Stimulated activated CD8-positive, alpha-beta memory T cell treated with anti-CD3 and anti-CD28 coated beads, Interleukin-7, amount 100 ng/mL, for 1 hour (primary cell): ENCODE data around the gene CCDC34.
"Not testable (repeated sequence)": the region's sequence is repeated elsewhere in the genome, so short reads cannot be mapped to it uniquely, and the experiment has no call there.

Source experiments
- DNase-seq, 2 donors: peaks; one replicate each; pipeline ENCODE4 v3.0.0-alpha.2; 2020; ENCODE audit warnings: low read depth in 2 of 2

Gene CCDC34

DNA sequence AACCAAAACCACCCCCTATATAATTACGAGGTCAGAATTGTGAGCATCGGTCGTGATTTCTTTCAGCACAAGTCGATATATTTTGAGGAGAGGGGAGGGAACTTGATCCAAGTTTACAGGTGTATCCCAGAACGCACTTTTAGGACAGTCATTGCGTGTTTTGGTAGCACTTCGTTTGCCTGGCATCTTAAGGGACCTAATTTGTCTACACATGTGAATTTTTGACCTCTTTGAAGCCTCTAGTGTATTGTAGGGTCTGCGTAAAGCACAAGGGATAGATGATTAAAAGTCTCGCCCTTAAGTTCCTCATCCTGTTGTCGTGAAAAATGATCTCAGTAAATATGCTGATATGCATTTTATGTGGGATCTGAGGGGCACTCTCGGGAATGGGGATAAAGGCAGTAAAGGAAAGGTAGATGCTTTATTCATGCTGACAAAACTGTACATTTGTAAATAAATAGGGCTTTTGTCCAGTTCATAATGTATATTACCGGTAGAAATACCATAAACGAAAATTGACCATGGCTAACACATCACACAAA is 632 bp upstream of the CCDC34 start:
- no peak for DNase-seq

DNA sequence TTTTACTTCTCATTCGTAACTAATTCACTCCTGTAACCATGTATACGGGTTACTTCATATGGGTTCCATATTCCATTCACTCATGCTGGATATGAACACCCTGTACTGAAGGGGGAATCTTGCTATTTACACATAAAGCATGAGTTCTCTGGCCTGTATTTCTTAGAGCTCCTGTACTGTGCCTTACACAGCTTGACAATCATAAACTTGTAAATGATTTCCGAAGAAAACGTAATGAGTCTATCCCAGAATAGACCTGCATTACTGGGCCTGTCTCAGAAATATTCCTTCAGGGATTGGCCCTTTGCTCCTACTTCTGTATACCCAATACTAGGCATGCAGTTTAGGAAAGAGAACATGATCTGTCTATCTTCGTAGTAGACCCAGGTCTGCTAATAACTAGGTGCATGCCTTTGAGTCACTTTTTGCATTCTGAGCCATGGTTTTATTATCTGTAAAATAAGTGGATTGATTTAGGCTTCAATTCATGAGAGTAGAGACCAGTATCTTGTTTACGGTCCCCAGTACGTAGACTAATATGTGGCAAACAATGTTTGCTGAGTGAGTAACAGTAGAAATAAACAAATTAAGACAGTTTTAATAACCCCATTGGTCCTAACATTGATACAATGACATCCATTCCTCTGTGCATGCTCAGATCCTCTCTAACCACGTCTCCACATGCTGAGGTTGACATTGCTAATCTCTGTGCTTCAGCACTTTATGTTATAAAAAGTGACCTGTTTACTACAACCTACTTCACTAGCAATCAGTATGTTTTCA is 1.2 kb downstream of the CCDC34 start:
- DNase-seq = no peak

DNA sequence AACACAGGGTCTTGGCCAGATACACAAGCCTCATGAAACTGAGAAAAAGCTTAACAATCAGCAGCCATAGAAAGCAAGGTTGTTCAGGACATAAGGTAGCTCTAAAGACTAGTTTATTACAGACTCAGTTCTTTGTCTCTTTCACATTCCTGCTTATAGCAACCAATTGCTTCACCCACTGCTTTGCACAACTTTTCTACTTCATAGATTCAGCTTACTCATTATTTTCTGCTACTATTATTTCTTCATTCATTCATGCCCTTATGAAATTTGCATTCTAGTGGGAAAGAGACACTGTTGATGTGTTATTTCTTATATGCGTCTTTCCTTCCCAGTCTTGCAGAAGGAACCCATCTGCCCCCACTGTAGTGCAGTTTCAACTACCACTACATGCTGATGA is 4.7 kb downstream of the CCDC34 start:
- DNase-seq = no peak

DNA sequence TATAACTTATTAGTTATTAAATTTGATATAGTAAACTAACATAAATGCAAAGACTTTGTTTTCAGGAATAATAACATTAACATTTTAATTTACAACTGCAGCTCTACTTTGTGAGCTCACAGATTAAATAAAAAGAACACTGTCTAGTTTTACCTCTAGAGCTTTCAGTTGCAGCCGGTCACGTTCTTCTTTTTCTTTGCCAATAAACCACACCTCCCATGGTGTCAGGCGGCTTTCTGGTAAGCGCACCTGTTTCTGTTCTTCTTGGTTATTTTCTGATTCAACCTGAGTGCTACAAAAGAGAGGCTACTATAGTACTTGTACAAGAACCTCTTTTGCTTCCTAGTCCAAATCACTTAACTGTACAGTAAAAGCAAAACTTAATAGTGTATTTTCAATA is 5.8 kb downstream of the CCDC34 start:
- DNase-seq = no peak

DNA sequence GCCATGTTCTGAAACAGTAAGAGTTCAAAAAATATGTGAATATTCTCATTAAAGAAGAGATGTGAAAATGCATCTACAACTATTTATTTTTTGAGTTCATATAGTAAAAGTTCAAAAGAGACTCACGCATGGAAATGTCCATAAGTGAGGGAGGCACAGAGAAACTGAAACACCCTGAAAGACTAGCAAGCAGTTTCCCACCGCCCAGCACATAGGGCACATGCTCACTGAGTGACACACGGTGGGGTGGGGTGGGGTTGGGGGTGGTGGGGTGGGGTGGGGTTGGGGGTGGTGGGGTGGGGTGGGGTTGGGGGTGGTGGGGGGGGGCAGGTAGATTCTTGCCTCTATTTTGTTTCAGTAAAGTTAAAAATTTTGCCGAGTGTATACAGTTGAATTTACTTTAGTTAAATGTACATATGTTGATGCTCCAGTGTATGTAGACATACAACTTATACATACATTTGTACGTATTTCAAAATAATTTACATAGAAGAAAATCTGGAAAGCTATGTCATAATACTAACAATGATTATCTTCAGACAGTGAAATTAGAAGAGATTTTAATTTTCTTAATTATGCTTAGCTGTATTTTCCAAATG is 6.3 kb downstream of the CCDC34 start:
- DNase-seq = no peak

DNA sequence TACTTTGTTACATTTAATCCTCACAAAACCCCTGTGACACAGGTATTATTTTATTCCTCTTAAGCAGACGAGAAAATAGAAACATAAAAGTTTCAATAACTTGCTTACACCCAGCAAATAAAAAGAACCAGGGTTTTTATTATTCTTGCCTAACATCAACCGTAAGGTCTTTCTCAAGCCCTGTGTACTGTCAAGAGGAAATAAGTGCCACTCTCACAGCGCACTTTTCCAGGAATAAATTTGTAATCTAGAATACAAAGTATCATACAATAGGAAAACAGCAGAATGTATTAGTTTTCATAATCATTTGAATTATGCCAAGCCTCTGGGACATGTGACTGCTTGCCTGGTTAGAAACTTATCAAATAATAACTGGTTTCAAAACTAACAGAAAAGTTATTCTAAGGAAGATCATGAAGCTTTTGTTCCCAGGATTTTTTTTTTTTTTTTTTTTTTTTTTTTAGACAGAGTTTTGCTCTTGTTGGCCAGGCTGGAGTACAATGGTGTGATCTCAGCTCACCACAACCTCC is 7.4 kb downstream of the CCDC34 start:
- no peak for DNase-seq

DNA sequence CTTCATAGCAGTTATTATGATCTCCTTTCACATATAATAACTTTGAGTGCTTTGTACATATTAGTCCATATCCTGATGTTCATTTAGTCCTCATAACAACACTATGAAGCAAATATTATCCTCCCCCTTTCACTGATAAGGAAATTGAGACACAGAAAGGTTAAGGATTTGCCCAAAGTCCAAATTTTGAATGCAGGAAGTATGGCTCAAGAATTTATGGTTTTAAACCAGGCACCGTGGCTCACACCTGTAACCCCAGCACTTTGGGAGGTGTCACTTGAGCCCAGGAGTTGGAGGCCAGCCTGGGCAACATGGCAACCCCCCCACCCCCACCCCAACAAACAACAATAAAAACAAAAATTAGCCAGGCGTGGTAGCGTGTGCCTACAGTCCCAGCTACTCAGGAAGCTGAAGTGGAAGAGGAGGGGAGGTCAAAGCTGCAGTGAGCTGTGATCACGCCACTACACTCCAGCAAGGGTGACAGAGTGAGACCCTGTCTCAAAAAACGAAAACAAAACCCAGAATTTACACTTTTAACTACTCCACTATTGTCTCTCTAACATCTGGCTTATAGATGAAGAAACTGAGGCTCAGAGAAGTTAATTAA is 8.6 kb downstream of the CCDC34 start:
- no peak for DNase-seq

DNA sequence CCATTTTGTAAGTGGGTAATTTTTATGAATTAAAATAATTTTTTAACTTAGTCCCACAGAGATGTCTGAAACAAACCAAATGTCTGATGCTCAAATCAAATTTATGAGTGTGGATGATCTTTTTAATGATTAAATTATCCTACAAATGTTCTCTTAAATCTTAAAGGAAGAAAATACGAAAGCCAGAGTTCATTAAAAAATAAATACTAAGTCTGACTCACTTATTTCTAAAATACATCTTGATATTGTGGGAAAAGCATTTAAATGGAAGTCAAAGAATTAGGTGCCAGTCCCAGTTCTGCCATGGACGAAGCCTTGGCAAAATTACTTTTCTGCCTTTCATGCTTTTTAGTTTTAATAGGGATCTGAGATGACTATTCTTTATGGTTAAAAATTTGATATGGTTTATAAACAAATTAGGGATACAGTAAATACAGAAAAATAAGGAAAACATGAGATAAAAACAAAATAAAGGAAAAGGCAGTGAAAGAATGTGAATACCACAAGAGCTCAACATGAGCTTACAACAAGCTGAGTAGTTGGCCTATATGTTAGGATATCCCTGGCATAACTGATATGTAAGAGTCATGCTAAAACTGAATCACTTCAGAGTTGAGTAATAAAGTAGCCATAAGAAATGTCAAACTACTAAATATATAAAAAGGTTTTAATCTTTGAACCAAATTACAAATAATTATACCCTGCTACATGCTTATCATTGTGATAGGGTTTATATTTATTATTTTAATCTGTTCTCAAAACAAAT is 9.2 kb downstream of the CCDC34 start:
- no peak for DNase-seq

DNA sequence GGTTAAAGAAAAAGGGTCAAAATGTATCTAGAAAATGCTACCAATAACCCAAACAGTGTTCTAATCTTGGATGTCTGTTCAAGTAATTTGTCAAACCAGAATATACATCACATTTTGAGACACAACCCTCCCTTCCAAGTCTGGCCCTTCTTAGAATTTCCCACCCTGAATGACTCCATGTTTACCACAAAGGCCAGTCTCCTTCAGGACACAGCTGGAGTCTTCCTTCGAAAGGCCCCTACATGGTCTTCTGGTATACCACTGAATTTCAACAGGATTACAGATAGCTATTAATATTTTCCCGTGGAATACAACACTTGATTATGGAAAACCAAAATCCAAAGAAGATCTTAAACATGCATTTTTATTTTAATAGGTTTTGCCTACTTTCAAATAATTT is 10.2 kb downstream of the CCDC34 start:
- DNase-seq = no peak

DNA sequence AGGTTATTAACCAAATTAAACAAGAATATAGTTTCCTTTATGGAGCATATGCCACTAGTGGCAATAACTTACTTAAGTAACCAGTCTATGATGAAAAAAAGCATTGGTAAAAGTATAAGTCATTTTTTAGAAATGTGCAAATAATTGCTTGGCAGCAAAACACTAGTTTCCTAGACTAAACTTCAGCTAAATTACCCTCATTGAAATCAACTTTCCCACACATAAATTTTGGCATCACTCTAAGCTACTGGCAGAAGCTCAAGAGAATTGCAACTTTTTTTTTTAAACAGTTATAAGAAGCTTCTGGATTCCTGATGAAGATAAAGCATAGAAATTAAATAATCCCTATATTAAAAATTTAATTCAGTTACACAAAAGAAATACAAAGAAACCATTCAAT is 12.5 kb downstream of the CCDC34 start:
- no peak for DNase-seq

DNA sequence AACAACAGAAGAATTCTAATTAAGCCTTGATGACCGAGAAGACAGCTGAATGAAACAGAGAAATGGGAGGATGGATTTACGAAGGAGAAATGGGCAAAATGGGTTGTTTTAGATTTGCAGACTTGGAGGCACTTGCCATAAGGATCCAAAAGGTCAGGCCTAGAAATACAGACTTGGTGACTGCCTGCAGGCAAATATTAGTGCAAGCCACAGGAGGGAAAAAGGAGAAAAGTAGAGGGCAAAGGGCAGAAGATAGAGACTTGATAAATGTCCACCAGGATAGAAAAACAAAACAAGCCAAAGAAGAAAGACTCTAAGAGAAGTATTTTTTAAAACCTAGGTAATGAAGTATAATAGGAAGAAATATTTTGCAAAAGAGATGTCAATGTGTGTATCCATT is 13.1 kb downstream of the CCDC34 start:
- DNase-seq = no peak

DNA sequence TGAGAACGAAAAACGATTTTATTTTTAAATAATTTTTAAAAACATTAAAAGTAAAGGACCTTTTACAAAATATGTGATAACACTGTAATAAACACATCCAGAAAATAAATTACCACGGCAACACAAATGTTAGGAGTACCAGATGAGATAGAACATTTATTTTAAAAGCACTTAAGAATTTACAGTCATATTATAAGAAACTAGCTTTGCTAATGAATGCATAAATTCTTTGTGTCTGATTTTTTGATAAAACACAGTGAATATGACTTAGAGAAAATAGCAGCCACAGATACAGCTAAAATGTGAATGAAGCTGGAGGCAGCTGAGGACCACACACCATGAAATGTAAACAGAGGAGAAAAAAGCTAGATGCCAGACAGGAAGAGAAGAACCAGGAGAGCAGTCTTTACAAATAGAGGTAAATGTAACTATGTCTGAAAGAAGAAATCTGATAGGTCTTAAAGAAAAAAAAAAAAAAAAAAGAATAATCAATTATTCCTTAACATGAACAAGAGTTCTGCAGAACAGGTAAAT is 14.6 kb downstream of the CCDC34 start:
- no peak for DNase-seq

DNA sequence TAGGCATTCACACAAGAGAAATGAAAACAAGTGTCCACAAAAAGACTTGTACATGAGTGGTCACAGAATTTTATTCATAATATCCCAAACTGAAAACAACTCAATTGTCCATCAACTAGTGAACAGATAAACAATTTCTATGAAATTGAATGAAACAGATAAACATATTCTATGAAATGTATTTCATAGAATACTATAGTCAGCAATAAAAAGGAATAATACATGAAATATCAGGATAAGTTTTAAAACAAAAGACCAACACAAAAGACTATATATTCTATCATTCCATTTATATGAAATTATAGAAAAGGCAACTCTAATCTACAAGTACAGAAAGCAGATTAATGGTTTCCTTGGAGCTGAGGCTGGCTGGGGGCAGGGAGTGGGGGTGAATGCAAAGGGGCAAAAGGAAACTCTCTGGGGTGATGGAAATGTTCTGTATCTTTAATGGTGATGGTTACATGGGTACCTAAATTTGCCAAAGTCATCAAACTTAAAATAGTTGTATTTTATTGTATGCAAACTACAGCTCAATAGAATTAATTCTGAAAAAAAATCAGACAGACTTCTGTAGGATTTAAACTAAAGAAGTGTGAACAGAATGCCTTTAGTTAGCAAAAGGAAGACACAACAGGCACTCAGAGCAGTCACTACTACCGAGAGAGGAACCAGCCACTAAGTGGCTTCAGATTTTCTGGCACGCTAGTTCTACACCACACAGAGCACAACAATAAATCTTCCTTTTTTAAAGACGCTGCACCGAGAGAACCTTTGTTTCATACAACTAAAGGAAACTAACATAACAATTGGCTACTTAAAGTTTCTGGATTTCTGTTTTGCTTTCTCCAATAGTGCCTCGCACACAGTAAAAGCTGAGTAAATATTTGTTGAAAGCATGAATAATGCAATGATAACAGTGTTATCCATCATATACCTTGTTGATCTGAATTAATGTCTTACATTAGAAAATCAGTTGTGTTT is 15.4 kb downstream of the CCDC34 start:
- no peak for DNase-seq

DNA sequence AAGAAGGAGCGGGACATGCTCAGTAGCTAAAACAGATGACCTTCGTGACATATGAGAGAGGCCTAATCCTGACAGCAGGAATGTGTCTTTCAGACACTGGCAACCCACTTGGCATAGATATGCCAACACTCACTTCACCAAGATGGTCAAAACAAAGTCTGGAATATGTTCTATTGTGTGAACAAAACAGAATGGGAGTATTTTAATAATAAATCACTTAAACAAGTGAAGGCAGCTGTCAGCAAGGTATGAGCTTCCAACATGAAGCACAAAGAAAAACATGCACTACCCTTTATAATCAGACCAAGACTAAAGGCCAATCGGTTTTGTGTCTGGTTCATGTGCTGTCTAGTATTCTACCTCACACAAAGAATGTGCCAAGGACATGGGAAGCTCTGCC is 23.1 kb downstream of the CCDC34 start:
- no peak for DNase-seq

DNA sequence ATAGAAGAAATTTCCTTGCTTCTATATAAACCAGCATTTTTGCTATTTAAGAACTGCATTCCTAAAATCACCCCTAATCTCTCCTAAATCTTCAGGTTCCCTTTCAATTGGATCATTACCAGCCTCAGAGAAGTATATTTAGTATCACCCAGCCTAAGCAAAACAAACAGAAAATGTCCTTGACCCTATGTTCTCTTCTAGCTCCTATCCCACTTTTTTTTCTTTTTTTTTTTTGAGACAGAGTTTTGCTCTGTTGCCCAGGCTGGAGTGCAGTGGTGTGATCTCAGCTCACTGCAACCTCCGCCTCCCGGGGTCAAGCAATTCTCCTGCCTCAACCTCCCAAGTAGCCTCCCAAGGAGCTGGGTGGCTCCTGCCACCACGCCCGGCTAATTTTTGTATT is 28.3 kb downstream of the CCDC34 start:
- DNase-seq = not testable (repeated sequence)

DNA sequence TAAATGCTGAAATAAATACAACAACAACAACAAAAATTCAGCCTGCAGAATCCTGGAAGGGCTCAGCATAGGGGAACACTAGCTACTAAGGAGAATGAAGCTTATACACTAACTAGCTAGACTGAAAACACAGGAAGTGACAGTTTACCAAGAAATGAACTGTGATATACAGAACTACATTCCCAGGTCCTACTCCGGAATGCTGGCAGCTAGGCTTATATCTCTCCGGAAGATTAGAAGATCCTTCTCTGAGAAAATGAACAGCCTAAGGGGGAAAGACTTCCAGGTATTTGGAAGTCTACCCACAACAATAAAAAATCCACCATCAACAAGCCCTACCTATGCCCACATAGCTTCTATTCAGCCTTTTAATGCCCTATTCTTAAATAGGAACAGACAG is 31.0 kb downstream of the CCDC34 start:
- DNase-seq = no peak

DNA sequence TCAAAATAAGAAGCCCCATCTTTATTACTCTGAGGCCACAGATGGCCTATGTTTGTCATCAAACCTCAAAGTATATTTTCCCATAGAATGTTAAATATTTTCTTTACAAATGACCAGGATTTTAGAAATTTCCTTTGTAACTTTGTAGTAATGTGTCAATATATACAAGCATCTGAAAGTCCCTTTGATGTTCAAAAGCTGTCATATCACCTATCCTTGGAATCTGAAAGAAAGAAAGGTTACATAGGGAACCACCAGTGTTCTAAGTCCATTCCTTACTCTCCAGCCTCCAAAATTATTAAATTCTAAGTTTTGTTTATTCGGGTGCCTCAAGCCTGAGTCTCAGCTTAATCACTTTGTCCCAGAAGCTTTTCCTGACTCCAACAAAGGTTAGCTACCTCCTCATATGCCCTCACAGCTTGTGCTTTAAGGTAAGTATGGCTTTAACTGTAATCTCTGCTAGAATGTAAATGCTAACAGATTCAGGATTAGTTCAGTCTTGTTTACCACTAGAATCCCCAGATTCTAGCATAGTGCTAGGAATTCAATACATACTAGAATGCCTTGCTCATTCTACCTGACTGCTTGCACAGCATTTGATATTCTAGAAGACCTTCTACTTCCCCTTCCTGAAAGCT is 32.3 kb downstream of the CCDC34 start:
- DNase-seq = no peak

DNA sequence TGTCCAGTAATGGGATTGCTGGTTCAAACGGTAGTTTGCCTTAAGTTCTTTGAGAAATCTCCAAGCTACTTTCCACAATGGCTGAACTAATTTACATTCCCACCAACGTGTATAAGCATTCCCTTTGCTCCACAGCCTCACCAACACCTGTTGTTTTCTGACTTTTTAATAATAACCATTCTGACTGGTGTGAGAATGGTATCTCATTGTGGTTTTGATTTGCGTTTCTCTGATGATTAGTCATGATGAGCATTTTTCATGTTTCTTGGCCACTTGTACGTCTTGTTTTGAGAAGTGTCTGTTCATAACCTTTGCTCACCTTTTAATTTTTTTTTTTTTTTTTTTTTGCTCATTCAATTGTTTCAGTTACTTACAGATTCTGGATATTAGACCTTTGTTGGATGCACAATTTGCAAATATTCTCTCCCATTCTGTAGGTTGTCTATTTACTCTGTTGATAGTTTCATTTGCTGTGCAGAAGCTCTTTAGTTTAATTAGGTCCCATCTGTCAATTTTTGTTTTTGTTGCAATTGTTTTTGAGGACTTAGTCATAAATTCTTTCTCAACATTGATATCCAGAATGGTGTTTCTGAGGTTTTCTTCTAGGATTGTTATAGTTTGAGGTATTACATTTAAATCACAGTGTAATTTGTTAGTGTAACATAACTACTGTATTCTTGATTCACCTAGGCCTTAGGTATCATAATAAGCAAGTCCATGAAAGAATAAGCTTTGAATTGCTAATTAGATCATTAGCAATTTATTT is 33.0 kb downstream of the CCDC34 start:
- no peak for DNase-seq

DNA sequence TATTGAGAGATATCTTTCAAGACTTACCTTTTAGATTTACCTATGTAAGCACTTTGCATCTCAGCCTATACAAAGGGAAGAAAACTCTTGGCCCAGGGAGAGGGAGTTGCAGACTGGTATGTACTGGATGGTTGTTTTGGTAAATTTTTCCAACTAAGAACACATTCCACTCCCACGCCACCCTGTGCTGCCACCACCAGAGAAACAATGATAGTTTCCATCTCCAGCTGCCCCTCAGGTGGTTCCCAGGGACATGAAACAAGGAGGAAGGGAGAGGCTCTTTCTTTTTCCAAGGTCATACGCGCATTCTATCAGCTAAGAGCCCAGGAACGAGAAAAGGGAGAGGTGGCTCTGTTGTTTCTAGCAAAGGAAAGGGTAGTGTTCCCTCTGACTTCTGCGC is 34.4 kb downstream of the CCDC34 start:
- DNase-seq = no peak
